MM.1S (cell line): ENCODE measurements around the gene PCNX3.

Experiments
- DNase-seq: peaks from one replicate; pipeline ENCODE4 v3.0.0-alpha.2; 2015
- H2AFZ ChIP-seq: fragments of 300-600 bp; sonication (generic); 2 replicates; pipeline ENCODE4 v1.6.0; 2016; ENCODE audit warnings: antibody characterized with exemption, low read length
- H3F3A ChIP-seq: fragments of 300-600 bp; sonication (generic); 2 replicates; pipeline ENCODE4 v1.6.1; 2016; ENCODE audit warnings: mild to moderate bottlenecking, antibody characterized with exemption, low read length, moderate library complexity, mixed read lengths; ENCODE audit not compliant: insufficient read depth
- H3K27ac ChIP-seq: fragments of 300-600 bp; sonication (generic); 2 replicates; pipeline ENCODE4 v1.5.1; 2016; ENCODE audit warnings: mild to moderate bottlenecking, low read length
- H3K27me3 ChIP-seq: fragments of 300-600 bp; sonication (generic); replicated peaks from 2 replicates; pipeline ENCODE4 v1.6.0; 2016; ENCODE audit warnings: low read length; ENCODE audit not compliant: insufficient read depth
- H3K36me3 ChIP-seq: fragments of 300-600 bp; sonication (generic); replicated peaks from 2 replicates; pipeline ENCODE4 v1.6.1; 2016; ENCODE audit warnings: mild to moderate bottlenecking, low read length, mixed read lengths; ENCODE audit not compliant: insufficient read depth
- H3K4me1 ChIP-seq: fragments of 300-600 bp; sonication (generic); 2 replicates; pipeline ENCODE4 v1.6.1; 2016; ENCODE audit warnings: low read length, mixed read lengths
- H3K4me2 ChIP-seq: fragments of 300-600 bp; sonication (generic); 2 replicates; pipeline ENCODE4 v1.6.0; 2016; ENCODE audit warnings: low read depth, low read length
- H3K4me3 ChIP-seq: fragments of 300-600 bp; sonication (generic); 2 replicates; pipeline ENCODE4 v1.5.1; 2016; ENCODE audit warnings: low read length, mixed read lengths
- H3K79me2 ChIP-seq: fragments of 300-600 bp; sonication (generic); 2 replicates; pipeline ENCODE4 v1.6.1; 2016; ENCODE audit warnings: mixed run types, low read length, mixed read lengths
- H3K9ac ChIP-seq: fragments of 300-600 bp; sonication (generic); 2 replicates; pipeline ENCODE4 v1.6.1; 2016; ENCODE audit warnings: low read length, mixed read lengths
- H3K9me2 ChIP-seq: fragments of 300-600 bp; sonication (generic); replicated peaks from 2 replicates; pipeline ENCODE4 v1.6.1; 2016; ENCODE audit warnings: mild to moderate bottlenecking, low read length, mixed read lengths; ENCODE audit not compliant: insufficient read depth
- H3K9me3 ChIP-seq: fragments of 300-600 bp; sonication (generic); replicated peaks from 2 replicates; pipeline ENCODE4 v1.6.1; 2016; ENCODE audit warnings: mild to moderate bottlenecking, low read length, mixed read lengths; ENCODE audit not compliant: insufficient read depth
- H4K20me1 ChIP-seq: fragments of 300-600 bp; sonication (generic); 2 replicates; pipeline ENCODE4 v1.6.1; 2016; ENCODE audit warnings: mild to moderate bottlenecking, low read length, moderate library complexity, mixed read lengths; ENCODE audit not compliant: insufficient read depth
- CTCF ChIP-seq: fragments of 300-600 bp; sonication (generic); IDR thresholded peaks from 2 replicates; pipeline ENCODE4 v1.5.1; 2016; ENCODE audit warnings: antibody characterized with exemption, low read length, mixed read lengths
- EZH2 ChIP-seq: fragments of 300-600 bp; sonication (generic); optimal IDR thresholded peaks from 2 replicates; pipeline ENCODE3; 2017; ENCODE audit warnings: low read depth, mild to moderate bottlenecking, antibody characterized with exemption, low read length, mixed read lengths
- EZH2phosphoT487 ChIP-seq: fragments of 300-600 bp; sonication (generic); IDR thresholded peaks from 2 replicates; pipeline ENCODE4 v1.6.1; 2018; ENCODE audit warnings: antibody characterized with exemption, low read length

Gene PCNX3

DNA sequence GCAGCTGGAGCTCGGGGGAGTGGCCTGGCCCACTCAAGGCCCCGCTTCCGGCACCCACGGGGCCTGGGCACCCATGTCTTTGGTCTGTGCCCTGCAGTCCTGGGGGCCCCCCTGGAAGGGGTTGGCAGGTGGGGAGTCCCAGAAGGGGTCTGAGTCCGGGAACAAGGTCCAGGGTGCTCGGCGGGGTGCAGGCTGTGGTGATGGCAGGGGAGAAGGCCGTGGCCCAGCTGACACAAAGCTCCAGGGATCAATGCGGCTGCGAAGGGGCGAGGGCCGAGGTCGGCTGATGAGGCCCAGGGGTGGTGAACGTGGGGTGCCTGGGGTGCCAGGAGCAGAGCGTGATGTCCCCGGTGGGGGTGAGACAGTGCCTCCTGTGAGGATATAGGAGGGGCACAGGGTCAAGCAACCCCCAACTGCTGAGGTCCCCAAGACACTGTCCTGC, 17.3 kb upstream of the PCNX3 start:
- Histone ChIP-seq H3K27ac (no peak overlapping the region), H3K9me2 (no peaks in the 10 kb centered on the region), H3K9me3 (no peaks in the 10 kb centered on the region), H3K4me1 (no peaks in the 10 kb centered on the region), H3F3A (no peaks in the 10 kb centered on the region), H3K9ac (no peak overlapping the region), H4K20me1 (no peaks in the 10 kb centered on the region), H3K4me2 (no peak overlapping the region), H3K36me3 (no peaks in the 10 kb centered on the region), H3K27me3 (no peaks in the 10 kb centered on the region), H3K79me2 (no peaks in the 10 kb centered on the region), H2AFZ (no peak overlapping the region), H3K4me3 (no peak overlapping the region)
- TF ChIP-seq EZH2phosphoT487 (no peak), EZH2 (no peak), CTCF (no peak)
- DNase-seq, result no peak

GRCh38 chr11:65599216-65599954, 16.2 kb upstream of the PCNX3 start:
- H3K27me3 ChIP-seq, result no peaks in the 10 kb centered on the region
- H3K79me2 ChIP-seq, result no peaks in the 10 kb centered on the region
- no peaks in the 10 kb centered on the region for H3K36me3 ChIP-seq
- H3K4me3 ChIP-seq, result no peak overlapping the region
- H3K9ac ChIP-seq, result no peak overlapping the region
- no peak overlapping the region for H2AFZ ChIP-seq
- no peak overlapping the region for H3K4me2 ChIP-seq
- no peak overlapping the region for H3K27ac ChIP-seq
- H3F3A ChIP-seq, result no peaks in the 10 kb centered on the region
- H3K4me1 ChIP-seq, result no peaks in the 10 kb centered on the region
- DNase-seq, result no peak
- H3K9me2 ChIP-seq, result no peaks in the 10 kb centered on the region
- TF ChIP-seq EZH2phosphoT487 (no peak), EZH2 (no peak), CTCF (no peak)
- H4K20me1 ChIP-seq, result no peaks in the 10 kb centered on the region
- H3K9me3 ChIP-seq, result no peaks in the 10 kb centered on the region

GRCh38 chr11:65599955-65600246, 15.7 kb upstream of the PCNX3 start:
- H3K27ac ChIP-seq, result no peak overlapping the region
- DNase-seq, result no peak
- no peaks in the 10 kb centered on the region for H3K27me3 ChIP-seq
- H3K79me2 ChIP-seq, result no peaks in the 10 kb centered on the region
- no peak overlapping the region for H3K4me2 ChIP-seq
- no peaks in the 10 kb centered on the region for H3K4me1 ChIP-seq
- TF ChIP-seq EZH2 (no peak), CTCF (no peak), EZH2phosphoT487 (no peak)
- no peak overlapping the region for H3K9ac ChIP-seq
- no peaks in the 10 kb centered on the region for H3K9me3 ChIP-seq
- no peak overlapping the region for H2AFZ ChIP-seq
- H4K20me1 ChIP-seq, result no peaks in the 10 kb centered on the region
- no peaks in the 10 kb centered on the region for H3F3A ChIP-seq
- H3K9me2 ChIP-seq, result no peaks in the 10 kb centered on the region
- H3K36me3 ChIP-seq, result no peaks in the 10 kb centered on the region
- no peak overlapping the region for H3K4me3 ChIP-seq
